GM19035 (cell line): ENCODE results near the gene TLR4.
A peak's percentile ranks its signal among the peaks of the same experiment; 100 is the strongest.

ENCODE experiments used
- ATAC-seq: cut with Tn5 transposase; IDR thresholded peaks from one replicate; pipeline ENCODE4 v1.9.1; 2021; ENCODE audit not compliant: unreplicated experiment

Gene TLR4

DNA sequence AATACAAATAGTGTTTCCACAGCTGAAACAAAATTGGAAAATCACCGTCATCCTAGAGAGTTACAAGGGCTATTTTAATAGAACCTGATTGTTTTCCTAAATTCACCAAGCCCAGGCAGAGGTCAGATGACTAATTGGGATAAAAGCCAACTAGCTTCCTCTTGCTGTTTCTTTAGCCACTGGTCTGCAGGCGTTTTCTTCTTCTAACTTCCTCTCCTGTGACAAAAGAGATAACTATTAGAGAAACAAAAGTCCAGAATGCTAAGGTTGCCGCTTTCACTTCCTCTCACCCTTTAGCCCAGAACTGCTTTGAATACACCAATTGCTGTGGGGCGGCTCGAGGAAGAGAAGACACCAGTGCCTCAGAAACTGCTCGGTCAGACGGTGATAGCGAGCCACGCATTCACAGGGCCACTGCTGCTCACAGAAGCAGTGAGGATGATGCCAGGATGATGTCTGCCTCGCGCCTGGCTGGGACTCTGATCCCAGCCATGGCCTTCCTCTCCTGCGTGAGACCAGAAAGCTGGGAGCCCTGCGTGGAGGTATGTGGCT is at the start of gene TLR4:
TSS of gene TLR4 (plus strand) at position 380 of the 552 bp plus-strand sequence. CDS start at position 450, 70 bp downstream.
- peak; percentile 99 for ATAC-seq

DNA sequence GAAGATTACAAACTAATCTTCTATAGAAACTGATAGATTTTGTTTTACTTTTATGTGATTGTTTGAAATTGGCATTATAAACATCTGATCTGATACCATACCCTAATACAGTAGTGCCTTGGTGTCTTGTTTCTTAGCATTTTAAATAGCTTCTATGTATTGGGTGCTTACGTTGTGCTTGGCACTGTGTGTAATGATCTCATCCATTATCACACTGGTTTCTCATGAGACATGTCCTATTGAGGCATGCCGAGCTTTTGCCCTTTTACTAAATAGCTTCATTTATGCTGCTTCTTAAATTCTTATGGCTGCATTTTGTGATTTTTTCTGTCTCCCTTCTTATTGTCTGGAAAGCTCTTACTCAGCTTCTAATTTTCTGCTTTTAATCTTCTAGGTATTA is 48.2 kb upstream of the TLR4 start:
- no peak for ATAC-seq

DNA sequence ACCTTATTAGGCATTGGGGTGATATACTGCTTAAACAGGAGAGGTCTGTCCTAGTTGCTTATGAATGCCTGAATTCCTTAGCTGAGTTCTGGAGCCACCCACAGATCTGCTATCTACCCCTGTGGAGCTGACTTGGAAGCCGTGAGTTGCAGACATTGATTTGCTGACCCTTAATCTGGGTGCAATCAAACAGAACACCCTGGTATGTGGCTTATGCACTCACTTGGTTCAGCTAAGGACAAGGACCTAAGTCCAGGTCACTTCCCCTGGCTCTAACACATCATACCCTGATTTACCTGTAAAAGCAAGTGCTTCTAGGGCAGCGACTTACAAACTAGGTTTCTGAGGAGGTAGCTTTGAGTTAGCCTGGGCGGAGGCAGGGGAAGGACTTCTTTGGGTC is 41.6 kb upstream of the TLR4 start:
- no peak for ATAC-seq

DNA sequence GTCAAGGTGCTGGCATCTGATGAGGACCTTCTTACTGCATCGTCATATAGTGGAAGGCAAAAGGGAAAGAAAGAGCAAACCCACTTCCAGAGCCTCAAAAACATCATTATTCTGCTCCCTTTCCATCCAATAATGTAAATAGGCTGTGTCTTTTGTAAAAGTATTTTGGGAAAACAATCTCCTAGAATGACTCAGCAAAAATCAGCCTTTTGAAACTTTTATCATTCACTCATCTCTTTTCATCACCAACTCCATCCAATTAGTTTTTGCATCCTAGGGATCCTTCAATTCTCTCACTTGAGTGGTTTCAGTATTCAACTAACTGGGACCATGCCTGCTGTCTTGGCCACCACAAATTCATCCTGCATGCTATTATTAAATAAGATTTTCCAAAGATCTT is 39.8 kb upstream of the TLR4 start:
- no peak for ATAC-seq

DNA sequence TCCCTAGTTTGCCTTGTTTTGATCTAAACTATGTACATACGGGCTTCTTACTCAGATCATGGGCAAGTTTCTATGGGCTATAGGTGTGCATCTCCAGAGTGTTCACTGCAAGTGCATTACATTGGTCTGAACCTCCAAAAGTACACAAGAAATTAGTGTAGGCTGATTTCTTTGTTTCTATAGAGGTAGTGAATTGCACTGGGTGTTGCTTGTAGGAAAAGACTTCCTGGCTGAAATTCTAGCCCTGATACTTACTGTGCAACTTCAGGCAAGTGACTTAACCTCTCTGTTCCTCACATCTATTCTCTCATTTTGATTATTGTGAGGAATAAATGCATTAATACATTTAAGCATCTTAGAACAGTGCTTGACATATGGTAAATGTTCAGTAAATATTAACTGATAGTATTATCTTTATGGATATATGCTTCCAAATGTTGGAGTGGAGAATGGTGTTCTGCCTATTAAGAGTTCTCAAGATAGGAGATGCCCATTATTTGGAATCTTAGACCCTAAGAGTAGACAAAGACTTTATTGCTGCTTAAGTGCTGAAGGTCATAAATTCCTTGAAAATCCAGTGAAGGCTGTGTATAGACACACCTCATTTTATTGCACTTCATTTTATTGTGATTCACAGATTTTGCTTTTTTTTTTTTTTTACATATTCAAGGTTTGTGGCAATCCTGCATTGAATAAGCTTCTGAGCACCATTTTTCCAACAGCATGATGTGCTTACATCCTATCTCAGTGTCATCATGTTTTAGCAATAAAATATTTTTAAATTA is 38.4 kb upstream of the TLR4 start:
- no peak for ATAC-seq

DNA sequence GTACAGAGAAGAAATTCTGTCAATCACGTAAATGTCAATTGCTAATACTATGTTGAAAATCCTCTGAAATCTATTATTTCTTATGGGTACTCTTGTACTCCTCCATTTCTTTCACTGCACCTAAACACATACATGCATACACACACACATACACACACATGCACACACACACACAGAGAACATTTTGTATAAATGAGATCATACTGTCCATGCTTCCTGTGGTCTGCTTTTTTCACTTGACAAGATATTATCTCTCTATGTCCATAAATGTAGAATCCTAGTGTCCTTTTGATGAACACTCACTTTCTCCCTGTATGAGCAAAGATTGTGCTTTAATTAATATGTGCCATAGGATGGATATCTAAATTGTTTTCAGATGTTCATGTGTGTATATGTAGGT is 32.7 kb upstream of the TLR4 start:
- no peak for ATAC-seq

DNA sequence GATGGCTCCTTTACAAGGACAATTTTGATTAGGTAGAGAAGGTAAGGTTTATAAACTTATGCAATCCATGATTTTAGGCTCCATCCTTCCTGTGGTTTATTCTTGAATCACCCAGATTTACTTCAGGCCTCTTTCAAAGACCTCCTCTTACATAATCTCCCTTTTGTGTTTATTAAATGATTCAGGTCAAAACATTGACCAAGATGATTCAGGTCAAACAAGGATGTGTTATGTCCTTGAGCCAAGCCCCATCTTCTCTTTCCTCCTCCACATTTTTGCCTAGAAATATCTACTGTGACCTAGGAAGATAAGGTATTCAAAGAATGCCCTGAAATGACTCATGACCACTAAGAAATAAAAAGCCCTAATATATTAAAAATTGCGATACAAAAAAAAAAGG is 31.8 kb upstream of the TLR4 start:
- ATAC-seq, result no peak

DNA sequence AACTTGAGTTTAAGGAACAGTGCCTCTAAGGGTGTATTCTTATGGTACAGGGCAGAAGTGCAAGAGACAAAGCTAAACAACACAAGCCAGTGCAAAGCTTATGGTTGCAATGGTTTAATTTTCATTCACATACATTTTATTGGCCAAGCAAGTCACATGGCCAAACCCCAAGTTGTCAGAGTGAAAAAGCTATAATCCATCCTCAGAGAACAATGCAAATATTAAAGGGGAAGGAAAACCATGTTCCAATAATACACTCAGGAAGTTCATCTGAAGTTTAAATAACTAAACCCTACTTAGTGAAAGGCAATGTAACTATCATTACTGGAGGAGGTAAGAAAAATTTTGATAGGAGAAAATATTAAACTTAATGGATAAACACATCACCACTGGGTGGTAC is 26.6 kb upstream of the TLR4 start:
- ATAC-seq, result no peak

DNA sequence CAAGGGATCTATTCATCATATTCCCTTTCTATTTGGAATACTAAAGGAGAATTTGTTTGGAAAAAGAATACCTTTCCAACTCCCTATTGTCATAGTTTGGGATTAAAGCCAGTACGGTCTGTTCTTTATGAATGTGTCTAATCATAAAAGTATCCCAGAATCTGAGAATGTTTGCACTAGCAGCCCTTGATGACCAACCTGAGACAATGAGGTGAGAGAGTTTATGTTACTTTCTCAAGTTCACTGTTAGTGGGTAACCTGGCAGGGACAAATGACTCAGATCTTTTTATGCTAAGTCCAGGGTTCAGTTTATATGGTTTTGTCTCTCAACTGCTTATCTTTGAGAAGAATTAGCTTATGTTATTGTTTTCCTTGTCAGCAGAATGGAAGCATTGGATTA is 25.3 kb upstream of the TLR4 start:
- no peak for ATAC-seq

DNA sequence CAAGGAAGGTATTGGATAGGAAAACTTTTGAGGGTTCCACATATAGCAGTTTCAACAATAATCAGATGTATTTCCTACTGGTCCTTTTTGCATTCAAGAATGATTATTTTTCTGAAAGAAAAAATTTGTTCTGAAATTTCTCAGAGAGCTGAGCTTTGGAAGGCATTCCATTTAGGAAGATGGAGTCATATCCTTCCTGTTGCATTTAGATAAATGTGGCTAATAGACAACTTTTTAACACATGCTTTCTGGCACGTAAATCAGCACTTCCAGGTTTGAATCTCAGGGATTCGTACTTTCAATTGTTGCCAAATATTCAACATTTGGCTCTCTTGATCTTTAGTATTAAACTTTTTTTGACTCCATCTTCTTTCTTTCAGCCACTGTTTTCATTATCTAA is 24.8 kb upstream of the TLR4 start:
- no peak for ATAC-seq

DNA sequence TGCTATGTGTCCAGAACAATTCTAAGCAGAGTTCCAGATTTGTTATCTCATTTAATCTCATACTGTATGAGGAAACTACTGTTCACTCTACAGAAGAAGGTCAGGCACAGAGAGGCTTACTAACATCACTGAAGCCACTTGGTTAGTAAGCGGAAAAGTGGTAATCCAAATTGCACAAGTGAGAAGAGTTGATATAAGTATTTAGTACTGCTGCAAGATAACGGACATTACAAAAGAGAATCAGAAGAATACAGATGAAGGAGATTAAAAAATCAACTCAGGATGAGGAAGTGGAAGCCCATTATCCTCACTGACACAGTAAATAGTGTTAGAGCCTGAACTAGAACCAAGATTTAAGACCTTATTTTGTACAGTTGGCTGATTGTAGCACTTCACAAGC is 22.3 kb upstream of the TLR4 start:
- ATAC-seq, result no peak

DNA sequence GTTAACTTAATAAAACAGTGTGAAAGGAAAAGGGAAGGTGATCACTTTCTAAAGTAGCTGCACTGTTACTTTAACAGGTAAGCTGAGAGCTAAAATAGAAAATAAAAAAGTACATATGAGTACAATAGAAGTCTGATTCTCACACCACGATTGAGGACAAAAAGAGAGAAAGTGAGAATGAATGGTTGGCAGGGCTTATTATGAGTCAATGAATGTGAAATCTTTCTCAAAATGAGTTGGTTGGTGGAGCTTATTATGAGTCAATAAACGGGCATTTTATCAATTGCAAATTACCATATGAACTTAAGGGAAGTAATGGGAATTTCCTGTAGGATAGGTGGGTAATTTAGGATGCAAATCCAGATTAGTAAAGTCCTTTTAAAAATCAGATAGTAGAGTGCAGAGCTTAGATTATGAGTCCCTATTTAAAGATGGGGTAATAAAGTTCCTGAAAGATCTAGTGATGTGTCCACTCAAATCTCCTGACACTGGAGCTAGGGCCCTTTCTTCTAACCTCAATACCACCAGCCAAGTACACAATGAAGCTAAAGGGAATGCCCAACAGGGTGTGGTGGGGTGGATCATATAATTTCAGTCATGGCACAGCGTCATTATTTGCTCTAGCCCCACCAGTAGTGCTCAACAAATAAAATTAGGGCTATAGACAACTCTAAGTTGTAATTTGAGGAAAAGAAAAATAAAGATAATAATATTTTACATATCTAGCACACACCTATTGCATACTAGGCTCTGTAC is 21.1 kb upstream of the TLR4 start:
- peak; percentile 62 for ATAC-seq

DNA sequence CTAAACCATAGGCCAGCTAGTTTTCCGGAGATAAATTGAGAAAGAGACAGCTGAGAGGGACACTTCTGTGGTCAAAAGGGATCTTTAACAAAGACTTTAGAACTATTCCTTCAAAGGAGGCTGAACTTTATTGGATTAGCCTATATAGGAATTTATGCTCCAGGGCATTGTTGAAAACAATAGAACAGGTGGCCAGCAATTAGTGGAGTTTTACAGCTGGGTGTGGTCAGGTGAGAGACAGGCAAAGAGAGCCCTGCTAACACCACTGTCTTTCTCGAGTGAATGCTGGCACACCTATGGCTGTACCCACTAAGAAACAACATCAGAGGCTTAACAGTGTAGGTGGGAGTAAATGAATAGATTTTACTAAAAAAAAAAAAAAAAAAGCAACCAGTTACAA is 16.7 kb upstream of the TLR4 start:
- no peak for ATAC-seq

DNA sequence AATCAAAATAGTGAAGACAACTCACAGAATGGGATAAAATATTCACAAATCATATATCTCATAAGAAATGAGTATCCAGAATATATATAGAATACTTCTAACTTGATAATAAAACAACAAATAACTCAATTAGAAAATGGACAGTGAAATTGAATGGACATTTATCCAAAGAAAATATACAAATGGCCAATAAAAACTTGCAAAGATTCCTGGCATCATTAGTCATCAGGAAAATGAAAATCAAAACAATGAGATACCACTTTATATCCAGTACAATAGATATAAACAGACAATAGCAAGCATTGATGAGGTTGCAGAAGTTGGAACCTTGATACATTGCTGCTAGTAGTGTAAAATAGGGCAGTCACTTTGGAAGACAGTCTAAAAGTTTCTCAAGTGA is 12.8 kb upstream of the TLR4 start:
- ATAC-seq, result no peak

DNA sequence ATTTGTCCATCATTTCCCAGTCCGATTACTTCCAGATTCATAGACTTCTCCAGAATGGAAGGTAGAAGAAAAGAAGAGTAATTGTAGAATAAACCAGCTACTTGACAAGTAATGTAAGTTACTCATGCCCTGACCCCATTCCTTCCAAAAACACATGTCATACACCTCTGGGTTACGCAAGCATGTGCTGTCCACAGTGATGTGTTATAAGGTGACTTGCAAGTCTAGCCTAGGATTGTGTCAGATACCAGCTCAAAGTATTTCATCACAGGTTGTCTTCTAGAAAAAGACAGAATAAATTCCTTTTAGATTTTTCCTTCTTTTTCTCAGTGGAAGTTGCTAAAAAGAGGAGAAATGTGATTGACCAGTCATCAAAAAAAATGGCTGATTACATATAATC is 8.0 kb upstream of the TLR4 start:
- ATAC-seq, result no peak

DNA sequence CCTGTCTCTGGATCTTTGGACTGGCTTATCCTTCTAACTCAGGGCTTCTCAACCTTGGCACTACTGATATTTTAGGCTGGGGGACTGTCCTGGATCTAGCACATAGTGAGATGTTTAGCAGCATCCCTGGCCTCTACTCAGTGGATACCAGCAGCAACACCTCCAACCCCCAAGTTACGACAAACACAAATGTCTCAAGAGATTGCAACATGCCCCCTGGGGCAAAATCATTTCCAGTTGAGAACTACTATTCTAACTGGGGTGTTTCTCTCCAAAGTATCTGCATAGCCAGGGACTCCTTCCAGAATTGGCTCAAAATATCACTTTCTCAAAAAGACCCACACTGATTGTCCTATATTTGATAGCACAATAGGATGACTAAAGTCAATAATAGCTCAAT is 7.2 kb upstream of the TLR4 start:
- no peak for ATAC-seq

DNA sequence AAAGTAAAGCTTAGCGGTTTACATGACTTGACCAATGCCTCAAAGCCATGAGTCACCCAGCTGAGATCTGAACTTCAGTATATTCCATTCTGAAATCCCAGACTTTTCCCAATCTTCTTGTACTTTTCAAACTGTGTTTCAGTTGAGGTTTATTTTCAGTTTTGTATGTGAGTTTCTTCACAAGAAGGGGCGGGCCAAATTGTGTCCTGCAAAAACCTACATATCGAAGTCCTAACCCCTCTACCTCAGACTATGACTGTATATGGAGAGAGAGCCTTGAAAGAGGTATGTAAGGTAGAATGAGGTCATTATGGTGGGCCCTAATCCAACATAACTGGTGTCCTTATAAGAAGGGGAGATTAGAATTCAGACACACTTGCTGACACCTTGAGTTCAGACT is 666 bp upstream of the TLR4 start:
- no peak for ATAC-seq

DNA sequence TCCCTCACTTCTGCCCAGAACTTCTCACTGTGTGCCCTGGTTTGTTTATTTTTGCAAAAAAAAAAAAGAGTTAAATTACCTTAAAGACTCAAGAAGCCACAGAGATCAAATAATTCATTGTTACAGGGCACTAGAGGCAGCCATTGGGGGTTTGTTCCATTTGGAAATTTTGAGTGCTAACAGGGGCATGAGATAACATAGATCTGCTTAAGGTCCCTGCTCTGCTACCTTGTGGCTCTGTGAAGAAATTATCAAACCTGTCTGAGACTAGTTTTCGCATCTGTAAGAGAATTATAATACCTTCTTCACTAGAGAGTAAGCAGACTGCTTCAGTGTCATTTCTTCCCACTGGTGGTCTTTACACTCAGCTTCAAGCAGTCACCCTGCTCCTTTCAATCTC is 394 bp downstream of the TLR4 start:
- ATAC-seq, result no peak

DNA sequence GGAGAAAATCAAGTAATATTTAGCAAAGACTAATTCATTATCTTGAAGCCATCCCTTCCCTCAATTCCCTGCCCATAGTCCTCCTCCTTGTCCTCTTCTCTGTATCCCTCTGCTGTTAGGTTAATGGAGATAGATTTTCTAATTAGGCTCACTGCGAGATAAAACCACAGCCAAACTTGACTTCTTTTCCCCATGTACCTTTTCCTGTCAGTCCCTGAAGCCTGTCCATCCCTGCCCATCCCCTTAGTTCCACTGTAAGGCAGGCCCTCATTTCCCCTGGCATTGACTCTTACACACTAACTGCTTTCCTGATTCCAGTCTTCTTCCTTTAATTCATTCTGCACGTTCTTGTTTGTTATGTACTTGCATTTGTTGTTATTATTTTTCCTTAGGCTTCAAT is 1.2 kb downstream of the TLR4 start:
- no peak for ATAC-seq

DNA sequence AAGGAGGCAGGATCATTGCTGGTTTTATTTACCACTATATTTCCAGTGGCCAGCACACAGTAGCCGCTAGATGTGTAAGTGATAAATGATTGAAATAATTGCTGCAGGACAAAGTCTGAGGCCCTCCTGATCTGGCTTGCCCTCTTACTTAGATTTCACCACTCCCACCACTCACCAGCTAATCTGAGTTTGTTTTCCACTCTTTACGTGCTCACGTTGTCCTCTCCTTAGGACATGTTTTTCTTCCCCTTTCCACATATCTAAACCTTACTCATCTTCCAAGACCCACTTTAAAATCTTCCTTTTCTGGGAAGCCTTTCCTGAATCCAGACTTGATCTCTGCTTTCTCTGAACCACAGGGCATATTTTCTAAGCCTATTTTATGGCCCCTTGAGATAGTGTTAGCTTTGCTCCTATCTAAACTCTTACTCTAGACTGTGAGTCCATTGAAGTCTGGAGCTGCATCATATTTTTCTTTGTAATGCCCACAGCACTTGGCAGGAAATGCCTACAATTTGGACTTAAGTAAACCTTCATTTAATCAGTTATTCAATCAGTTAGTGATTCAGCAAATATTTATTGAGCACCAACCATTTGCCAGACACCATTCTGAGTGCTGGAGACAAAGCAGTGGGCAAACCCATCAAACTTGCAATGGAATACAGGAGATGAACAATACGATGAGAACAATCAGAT is 2.4 kb downstream of the TLR4 start:
- ATAC-seq, result no peak

DNA sequence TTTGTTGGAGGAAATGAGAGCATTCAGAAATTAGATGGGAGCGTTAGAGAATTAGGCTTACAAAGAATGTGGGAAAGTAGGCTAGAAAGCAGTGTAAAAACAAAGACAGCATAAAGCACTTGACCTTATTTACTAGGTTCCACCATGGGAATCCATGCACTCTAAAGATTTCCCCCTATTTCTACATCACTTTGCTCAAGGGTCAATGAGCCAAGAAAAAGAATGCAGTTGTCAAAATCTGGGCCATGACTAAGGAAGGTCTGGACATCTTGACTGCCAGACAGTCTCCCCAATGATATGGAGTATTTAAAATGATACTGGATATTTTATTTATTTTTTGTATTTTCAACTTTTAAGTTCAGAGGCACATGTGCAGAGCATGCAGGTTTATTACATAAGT is 3.4 kb downstream of the TLR4 start:
- ATAC-seq, result no peak

DNA sequence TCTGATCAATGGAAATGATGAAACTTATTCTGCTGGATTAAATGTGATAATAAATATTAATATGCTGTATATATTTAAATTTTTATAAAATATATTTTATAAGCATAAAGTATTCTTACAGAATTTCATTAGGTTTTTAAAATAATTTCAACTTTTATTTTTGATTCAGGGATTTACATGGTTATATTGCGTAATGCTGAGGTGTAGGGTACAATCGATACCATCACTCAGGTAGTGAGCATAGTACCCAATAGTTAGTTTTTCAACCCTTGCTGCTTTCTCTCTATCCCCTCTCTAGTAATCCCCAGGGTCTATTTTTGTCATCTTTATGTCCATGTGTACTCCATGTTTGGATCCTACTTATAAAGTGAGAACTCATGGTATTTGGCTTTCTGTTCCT is 5.7 kb downstream of the TLR4 start:
- ATAC-seq, result no peak
